Dedifferentiated amniotic fluid mesenchymal stem cell (primary cell): ENCODE data around the gene MAF.

ENCODE experiments used
- DNase-seq: peaks from one replicate; pipeline ENCODE4 v3.0.0-alpha.2; 2016; ENCODE audit errors: extremely low spot score

Gene MAF

DNA sequence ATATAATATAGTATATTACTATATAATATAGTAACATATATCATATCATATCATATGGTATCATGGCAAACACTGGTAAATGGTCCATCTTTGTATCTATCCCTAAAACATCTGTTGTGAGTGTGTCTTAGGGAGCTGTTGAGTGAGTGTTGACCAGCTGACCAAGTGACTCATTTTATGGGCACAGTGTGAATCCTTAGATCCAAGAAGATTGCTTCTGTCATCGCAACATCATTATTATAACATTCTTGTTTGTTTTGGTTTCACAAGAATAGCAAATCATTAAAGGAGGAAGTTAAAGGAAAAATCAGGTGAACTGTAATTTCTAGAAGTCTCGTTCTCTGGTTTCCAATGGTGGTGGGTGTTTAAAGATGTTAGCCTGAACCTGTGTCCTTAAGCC lies 11.7 kb upstream of the MAF start:
- DNase-seq = no peak

DNA sequence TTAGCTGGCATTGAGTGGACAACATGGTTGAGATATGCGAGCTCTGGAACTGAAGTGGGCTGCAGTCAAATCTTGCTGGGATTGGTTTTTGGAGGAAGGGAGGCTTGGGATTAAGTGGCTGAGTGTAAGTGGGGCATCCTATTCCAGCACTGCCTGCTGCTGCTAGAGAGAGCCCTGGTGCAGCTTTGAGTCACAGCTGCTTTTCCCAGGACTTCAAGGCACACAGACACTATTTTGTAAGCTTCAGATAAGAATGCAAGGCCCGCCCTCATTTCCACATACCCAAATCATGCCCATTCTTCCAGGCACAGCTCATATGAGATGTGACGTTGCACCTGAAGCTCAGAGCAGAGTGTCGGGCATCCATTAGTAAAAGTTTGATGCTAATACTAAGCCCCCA lies 10.2 kb upstream of the MAF start:
- DNase-seq = no peak

DNA sequence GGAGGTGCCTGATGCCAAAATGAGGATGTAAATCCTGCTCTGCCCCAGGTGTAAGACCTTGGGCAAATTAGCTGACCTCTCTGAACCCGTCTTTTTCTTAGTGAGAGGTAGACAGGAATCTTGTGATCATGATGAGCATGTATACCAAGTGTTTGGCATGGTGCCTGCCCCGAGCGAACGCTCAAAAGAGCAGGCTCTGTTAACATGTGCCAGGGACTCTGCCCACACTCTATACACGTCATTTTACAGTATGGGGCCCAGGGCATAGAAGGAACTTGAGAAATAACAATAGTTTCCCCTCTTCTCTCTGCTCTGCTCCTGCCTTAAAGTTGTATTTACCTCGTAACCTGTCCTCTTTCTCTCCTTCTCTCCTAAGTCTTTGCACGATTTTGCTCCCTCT lies 9.3 kb upstream of the MAF start:
- no peak for DNase-seq

DNA sequence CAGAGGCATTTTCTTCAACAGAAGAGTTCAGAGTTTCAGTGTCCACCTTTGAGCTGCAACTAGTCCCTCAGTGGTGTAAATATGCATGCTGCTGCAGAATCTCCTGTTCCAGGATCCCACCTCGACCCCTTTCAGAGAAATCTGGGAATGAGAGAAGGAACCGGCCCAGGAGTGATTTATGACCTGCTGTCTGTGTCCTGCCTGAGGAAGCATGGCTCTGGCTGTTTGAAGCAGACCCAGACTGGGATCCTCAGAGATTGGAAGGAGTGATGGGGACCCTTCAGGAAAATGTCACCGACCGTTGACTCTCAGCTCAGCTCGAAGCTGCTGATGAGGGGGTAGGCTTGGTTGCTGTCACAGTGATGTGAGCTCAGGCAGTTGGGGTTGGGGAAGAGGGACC lies 8.4 kb upstream of the MAF start:
- no peak for DNase-seq

DNA sequence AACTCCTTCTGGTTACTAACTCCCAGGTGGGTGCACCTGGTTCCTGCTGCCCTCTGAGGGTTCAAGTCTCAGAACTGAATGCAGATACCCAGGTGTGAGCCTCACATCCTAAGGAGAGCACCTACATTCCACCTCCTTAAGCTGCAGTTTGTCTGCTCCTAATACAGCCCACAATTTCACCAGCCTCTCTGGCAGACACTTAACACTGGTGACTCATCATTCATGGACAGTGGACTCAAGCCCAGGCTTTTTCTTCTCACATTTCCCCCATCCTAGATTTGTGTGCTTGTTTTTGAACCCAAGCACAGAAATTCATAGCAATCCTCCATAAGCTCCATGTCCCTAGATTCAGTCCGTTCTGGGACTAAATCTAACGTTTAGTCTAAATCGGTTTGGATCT lies 7.0 kb upstream of the MAF start:
- no peak for DNase-seq

DNA sequence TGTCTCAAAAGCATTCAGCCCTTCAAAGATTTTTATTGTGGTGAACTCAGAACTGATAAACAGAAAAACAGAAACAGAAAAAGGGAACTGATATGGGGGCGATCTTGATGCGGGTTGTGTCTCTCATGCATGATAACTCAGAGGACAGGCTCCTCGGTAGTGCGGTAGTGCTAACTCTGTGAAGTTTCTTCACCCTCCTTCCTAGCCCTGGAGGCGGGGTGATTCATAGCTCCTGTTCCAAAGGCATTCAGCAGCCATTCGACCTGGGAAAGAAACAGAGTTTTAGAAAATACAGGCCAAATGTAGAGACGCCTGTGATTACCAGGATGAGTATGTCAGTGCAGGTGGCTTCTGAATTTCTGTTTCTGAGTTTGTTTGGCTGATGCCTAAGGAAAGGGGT lies 5.5 kb upstream of the MAF start:
- no peak for DNase-seq

DNA sequence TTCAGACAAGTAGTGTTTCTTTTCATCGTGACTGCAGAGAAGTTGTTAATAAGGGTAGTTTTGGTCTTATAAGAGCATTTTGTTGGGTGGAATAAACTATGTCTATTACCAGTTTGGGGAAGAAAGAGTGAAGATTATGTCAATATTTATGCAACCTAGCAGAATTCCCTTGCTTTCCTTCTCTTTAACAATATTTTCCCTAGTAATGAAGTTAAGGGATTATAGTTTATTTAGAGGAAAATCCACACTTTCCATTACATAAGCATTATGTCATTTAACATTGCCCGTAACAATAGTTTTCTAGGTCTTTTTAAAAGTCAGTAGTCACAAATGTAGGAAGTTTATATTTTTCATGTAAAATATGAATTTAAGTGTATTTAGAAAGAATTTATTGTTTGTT lies 2.5 kb upstream of the MAF start:
- DNase-seq = no peak

DNA sequence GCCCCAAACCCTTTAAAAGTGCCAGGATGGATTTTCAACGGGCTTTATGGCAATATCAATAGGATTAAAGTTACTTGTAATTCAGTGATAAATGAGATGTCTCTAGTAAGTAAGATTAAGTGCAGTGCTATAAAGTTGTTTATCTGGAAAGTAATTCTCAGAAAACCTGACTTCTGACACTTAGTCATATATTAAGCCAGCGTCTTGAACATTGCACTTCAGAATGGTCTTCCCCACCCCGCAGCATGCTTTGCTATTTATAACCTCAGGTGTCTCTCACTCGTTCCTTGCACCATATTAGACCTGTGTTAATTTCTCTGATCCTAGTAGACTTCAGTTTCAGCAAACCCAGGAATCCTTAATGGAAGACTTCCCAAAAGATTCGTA lies 2.1 kb upstream of the MAF start:
- no peak for DNase-seq

DNA sequence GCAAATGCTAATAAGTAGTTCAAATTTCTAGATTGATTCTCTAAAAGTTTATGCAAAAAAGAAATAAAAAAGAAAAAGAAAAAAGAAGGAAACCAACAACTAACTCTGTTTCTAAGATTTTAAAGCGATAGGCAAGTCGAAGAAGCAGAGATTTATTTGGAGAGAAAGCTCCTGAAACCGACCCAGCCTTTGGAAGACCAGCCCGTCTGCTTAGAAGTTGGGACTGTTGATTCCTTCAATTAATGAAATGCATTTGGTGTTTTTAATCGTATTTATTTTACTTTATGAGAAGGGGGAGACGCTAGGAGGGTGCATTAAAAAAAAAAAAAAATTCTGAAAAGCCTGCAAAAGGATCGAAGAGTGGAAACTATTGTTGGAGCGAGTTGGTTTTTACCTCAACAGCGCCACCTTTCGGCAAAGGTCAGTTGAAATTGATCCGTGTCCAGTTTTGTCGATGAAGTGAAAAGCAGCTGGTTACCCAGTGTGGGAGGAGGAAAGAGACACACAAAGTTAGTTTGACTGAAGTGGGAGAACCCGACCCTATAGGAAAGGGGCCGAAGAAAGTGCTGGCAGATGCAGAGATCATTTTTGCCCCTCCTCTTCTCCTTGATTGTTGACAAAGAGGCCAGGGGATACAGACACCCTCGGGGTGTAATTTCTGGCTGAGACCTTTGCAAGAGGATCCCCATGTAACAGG lies 1.5 kb upstream of the MAF start:
- peak; percentile 53 for DNase-seq

DNA sequence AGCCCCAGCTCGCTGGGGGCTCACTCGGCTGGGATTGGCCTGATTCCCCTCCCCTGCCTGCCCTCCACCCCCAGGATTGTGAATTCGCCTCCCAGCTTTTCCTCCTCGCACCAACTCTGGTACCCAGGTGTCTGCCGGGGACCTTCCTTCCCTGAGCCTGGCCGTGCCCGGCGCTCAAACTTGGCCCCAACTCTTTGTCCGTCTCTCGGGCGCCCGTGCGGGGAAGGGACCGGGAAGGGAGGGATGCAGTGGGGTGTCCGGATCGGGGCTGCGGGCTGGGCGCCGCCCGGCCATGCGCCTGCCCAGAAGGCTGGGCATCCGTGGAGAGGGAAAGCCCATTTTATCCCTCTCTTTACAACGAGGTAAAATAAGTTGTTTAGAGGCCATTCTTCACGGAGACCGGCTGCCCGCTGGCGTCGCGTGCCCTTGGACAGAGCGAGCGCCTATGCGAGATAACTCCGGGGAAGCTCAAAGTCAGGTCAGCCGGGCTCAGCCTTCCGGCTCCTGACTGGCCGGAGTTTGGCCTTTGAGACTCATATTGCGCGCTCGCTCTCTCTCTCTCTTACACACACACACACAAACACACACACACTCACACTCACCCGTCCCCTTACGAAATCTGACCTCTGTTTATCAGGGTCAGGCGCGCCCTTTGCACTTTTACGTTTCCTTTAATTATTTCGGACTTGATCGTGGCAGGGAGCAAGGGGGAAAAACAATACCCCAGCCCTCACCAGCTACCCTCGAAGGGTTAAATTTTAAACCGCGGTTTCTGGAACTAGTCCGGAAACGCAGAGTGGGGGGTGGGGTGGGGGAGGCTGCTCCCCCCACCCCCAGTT lies 774 bp upstream of the MAF start:
- no peak for DNase-seq

DNA sequence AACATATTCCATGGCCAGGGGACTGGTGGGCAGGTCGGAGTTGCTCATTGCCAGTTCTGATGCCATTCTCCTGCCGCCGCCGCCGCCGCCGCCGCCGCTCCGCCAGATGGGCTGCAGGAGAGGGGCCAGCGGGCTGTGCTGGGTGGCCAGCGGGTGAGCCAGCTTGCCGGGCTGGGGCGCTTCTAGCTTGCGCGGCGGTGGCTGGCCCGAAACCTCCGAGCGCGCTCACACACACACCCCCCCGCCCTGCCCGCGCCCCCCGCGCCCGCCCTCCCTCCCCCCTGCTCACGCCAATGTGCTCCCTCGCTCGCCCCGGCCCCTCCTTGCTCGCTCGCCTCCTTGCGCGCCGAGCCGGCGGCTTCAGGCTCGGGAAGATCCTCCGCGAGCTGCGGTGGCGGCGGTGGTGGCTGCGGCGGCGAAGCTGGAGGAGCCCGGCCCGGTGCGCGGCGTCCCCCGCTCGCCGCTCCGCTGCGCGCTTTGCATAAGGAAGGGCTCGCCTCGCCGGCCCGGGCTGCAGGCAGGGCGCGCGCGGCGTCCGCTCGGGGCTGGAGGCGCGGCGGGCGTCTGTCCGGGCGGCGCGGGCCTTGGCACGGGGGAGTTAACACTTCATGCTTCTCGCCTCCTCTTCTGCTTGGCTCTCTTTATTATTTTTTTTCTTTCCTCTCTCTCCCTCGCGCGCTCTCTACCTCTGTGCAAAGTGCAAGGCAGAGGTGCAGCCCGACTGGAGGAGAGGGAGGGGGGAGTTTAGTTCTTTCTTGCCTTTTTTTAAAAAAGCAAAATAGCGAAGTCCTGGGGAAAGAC lies 500 bp downstream of the MAF start:
- DNase-seq = no peak

DNA sequence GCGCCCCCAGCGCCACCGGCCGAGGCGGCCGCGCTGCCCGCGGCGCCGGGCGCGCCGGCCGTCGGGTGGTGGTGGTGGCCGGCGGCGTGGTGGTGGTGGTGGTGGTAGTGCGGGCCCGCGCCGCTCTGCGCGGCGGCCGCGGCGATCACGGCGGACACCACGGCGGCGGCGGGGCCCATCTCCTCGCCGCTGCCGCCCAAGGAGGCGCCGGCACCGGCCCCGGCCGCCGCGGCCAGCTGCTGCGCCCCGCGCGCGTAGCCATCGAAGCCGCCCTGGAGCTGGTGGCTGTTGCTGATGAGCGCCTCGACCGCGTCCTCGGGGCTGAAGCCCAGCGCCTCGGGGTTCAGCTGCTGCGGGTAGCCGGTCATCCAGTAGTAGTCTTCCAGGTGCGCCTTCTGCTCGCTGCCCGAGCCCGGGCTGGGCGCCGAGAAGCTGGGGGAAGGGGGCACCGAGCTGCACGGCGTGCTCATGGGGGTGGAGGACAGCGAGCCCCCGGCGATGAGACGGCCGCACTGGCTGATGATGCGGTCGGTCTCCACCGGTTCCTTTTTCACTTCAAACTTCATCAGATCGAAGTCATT lies 1.2 kb downstream of the MAF start:
- DNase-seq = no peak

DNA sequence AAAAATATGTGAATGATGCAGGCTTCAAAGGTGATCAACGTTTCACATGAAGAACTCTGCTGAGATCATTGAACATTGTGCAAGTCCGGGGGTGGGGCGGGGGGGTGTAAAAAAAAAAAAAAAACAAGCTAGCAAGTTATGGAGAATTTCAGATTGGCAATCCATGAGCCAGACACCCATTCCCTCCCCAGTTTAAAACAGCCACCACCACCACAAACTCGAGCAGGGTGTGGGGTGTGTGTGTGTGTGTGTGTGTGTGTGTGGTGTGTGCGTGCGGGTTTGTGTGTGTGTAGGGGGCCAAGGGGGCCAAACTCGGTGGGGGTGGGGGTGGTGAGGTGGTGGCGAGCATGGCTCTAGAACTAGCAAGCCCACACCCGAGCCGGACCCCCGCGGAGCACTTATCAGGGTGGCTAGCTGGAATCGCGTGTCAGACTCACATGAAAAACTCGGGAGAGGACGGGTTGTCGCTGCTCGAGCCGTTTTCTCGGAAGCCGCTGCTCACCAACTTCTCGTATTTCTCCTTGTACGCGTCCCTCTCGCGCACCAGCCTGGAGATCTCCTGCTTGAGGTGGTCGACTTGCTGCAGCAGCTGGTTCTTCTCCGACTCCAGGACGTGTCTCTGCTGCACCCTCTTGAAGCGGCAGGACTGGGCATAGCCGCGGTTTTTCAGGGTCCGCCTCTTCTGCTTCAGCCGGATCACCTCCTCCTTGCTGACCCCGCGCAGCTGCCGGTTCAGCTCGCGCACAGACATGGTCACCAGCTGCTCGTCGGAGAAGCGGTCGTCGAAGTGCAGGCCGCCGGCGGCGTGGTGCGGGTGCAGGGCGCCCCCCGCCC lies 2.0 kb downstream of the MAF start:
- no peak for DNase-seq

DNA sequence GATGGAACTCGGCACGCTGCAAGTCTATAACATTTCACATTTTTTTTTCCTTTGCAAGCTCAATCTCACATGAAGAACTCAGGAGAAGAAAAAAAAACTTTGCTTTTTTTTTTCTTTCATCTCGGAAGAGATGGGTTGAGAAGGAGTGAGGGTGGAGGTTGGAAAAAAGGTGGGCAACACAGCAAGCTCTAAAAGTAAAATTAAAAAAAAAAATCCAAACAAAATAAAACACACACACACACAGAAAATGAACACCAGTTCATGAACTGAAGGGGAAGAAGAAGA lies 2.5 kb downstream of the MAF start:
- DNase-seq = no peak

DNA sequence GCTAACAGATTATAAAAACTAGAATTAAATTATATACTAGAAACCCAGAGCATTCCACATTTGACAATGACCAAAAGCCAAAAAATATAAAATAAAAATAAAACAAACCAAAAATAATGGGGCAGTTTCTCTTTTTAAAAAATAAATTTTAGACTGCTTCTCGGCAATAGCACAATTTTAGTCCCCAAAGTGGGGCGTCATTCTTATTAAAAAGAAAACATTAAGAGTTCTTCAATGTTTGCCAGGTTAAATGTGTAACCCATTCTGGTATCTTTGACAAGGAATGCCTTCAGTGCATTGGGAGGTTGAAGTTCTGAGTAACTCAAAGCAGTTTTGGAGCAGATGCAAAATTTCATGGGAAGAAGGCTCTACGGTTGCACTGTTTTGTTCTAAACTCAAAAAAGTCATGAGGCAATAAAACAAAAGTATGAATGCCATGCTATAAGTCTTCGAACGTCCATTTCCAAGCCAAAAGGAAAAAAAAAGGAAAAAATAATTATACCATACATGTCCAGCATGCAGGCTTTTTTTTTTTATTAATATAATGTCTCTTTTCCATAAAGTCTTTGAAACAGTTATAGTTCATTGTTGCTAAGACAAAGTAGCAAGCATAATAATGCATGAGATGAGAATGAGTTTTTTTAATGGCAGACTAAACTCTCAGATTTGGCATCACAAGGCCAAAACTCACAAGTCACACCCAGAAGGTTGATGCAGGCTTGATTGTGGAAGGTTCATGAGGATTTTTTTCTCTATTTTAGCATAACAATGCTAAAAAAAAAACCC lies 3.1 kb downstream of the MAF start:
- no peak for DNase-seq

DNA sequence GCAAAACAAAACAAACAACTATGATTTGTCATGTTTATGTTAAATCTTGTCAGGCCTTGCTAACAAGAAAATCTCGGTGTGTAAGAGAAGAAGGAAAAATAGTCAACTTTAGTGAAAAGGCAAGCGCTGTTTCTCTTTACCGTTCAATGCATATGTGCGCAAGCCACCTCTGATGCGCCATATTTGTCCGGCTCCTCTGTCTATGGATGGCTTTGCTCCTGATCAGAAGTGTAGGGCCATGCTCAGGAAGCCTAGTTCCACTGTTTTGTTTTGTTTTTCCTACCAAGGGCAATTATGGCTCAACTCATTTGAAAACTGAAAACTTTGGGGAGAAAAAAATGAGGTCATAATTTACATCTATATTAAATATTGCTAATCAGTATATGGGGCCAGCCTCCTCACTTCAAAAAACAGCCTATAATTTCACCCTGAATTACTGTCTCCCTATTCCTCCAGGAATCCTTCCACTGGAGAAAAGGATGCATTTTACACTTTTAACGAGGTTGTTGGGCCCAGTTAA lies 4.5 kb downstream of the MAF start:
- DNase-seq = no peak

DNA sequence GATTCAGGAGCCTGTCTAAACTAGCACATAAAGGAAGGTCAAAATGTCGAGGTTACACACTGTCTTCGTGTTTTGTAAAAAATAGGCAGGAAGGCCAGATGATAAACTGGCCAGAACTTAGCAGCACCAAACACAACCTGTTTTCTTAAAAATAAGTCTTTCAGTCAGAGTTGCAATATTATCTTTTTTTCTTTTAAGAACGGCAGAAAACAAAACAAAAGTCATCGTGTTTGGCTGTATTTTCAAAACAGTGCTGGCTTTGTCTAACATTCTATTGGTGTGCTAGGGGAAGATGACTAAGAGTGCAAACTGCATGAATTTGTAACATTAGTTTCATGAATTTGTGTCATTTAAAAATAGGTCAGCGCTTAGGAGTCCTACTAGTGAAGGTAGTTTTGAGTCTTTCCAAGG lies 5.3 kb downstream of the MAF start:
- no peak for DNase-seq

DNA sequence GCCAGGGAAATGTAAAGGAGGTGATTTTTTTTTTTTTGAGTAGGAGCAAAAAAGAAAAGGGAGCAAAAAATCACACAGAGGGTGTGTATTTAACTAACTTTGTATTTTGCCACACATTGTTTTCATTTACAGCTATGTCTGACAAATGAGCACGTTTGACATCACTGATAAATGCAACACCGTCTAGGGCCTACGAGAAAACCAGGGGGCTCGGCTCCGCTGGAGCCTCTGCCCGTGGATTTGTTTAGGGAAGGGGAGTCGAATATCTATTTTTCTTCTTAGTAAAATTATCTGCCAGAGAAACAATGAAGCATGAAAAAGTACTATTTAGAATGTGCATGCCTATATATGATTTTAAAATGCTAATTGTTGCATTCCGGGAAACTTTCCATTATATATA lies 6.8 kb downstream of the MAF start:
- DNase-seq = no peak

DNA sequence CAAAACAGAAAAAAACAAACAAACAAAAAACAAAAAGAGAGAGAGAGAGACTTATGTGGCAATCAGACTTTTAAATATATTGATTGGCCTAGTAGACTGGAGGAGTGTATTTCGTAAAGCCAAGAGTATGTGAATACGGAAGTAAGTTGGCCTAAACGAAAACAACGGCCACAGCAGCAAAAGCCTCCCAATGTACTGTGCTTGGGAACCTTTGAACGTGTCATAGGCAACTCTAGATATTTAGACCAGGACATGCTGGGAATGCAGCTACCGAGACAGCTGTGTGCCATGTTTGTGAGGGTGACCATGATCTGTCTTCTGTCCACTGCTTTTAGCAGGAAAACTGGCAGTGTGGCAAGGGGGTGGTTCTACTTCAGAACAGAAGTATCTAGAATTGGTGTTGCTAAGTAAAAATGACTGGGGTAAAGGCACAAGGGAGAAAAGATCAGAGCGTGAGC lies 7.4 kb downstream of the MAF start:
- no peak for DNase-seq

DNA sequence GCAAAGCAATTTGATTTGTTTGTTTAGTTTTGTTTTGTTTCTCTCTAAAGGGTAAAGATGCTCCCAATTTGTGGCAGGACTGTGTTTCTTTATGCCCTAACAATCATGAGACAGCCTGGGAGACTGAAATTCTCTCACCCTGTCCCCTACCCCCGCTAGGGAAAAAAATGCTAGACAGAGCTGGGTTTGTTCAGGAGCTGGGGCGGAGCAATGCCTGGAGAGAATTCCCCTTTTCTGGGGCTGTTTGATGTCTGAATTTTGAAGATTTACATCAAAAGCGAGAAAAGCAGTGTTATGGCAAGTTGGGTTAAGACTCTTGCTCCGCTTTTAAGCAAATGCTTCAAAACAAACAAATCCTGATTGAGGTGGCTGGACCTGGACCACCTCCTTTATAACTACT lies 8.4 kb downstream of the MAF start:
- no peak for DNase-seq
